ENCODE data around the gene LRRC3B.

The LRRC3B gene

DNA sequence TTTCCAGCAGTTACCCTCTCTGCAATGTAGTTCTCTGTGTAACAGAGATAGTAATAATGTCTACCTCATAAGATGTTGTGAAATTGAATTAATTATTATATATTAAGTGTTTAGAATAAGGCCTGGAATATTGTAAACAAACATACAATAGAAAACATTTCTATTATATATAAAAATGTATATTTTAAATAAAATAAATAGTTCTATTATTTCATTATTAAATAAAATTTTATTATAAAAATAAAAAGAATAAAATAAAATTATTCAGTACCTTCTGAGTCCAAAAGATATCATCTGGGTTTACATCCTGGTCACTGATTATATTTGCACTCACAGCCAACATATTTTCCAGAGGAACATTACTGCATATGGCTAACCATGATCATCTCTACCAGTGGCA is 135.4 kb downstream of the LRRC3B start:
- TF ChIP-seq GLIS3 (CRISPR knock-in tag; IDR thresholded peaks at IDR 0.05) (no peak), ZNF70 (CRISPR knock-in tag; IDR thresholded peaks at IDR 0.05) (no peak), ZNF565 (CRISPR knock-in tag; conservative IDR thresholded peaks at IDR 0.05; ENCODE audit: low read depth) (no peak), ZNF8 (CRISPR knock-in tag; IDR thresholded peaks at IDR 0.05) (no peak), ISL1 (CRISPR knock-in tag; IDR thresholded peaks at IDR 0.05) (no peak), CSDC2 (CRISPR knock-in tag; IDR thresholded peaks at IDR 0.05) (no peak), TCF4 (CRISPR knock-in tag; IDR thresholded peaks at IDR 0.05; ENCODE audit: borderline replicate concordance) (no peak), BACH2 (CRISPR knock-in tag; IDR thresholded peaks at IDR 0.05; ENCODE audit: borderline replicate concordance) (no peak), ZFP30 (CRISPR knock-in tag; IDR thresholded peaks at IDR 0.05) (no peak), ZFP3 (CRISPR knock-in tag; IDR thresholded peaks at IDR 0.05) (no peak), TOX (CRISPR knock-in tag; IDR thresholded peaks at IDR 0.05; ENCODE audit: borderline replicate concordance) (no peak), ARNTL (CRISPR knock-in tag; IDR thresholded peaks at IDR 0.05; ENCODE audit: borderline replicate concordance, low read depth) (no peak), ZC3H10 (CRISPR knock-in tag; IDR thresholded peaks at IDR 0.05) (no peak), POU6F1 (CRISPR knock-in tag; IDR thresholded peaks at IDR 0.05; ENCODE audit: borderline replicate concordance, low read depth) (no peak), OSR1 (CRISPR knock-in tag; IDR thresholded peaks at IDR 0.05) (no peak)
- TF ChIP-seq, protein P1, sequence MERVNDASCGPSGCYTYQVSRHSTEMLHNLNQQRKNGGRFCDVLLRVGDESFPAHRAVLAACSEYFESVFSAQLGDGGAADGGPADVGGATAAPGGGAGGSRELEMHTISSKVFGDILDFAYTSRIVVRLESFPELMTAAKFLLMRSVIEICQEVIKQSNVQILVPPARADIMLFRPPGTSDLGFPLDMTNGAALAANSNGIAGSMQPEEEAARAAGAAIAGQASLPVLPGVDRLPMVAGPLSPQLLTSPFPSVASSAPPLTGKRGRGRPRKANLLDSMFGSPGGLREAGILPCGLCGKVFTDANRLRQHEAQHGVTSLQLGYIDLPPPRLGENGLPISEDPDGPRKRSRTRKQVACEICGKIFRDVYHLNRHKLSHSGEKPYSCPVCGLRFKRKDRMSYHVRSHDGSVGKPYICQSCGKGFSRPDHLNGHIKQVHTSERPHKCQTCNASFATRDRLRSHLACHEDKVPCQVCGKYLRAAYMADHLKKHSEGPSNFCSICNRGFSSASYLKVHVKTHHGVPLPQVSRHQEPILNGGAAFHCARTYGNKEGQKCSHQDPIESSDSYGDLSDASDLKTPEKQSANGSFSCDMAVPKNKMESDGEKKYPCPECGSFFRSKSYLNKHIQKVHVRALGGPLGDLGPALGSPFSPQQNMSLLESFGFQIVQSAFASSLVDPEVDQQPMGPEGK (CRISPR knock-in tag; IDR thresholded peaks at IDR 0.05; ENCODE audit: borderline replicate concordance) = no peak
- TF ChIP-seq, protein P2, sequence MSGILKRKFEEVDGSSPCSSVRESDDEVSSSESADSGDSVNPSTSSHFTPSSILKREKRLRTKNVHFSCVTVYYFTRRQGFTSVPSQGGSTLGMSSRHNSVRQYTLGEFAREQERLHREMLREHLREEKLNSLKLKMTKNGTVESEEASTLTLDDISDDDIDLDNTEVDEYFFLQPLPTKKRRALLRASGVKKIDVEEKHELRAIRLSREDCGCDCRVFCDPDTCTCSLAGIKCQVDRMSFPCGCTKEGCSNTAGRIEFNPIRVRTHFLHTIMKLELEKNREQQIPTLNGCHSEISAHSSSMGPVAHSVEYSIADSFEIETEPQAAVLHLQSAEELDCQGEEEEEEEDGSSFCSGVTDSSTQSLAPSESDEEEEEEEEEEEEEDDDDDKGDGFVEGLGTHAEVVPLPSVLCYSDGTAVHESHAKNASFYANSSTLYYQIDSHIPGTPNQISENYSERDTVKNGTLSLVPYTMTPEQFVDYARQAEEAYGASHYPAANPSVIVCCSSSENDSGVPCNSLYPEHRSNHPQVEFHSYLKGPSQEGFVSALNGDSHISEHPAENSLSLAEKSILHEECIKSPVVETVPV (CRISPR knock-in tag; IDR thresholded peaks at IDR 0.05) = no peak
- TF ChIP-seq, protein P3, sequence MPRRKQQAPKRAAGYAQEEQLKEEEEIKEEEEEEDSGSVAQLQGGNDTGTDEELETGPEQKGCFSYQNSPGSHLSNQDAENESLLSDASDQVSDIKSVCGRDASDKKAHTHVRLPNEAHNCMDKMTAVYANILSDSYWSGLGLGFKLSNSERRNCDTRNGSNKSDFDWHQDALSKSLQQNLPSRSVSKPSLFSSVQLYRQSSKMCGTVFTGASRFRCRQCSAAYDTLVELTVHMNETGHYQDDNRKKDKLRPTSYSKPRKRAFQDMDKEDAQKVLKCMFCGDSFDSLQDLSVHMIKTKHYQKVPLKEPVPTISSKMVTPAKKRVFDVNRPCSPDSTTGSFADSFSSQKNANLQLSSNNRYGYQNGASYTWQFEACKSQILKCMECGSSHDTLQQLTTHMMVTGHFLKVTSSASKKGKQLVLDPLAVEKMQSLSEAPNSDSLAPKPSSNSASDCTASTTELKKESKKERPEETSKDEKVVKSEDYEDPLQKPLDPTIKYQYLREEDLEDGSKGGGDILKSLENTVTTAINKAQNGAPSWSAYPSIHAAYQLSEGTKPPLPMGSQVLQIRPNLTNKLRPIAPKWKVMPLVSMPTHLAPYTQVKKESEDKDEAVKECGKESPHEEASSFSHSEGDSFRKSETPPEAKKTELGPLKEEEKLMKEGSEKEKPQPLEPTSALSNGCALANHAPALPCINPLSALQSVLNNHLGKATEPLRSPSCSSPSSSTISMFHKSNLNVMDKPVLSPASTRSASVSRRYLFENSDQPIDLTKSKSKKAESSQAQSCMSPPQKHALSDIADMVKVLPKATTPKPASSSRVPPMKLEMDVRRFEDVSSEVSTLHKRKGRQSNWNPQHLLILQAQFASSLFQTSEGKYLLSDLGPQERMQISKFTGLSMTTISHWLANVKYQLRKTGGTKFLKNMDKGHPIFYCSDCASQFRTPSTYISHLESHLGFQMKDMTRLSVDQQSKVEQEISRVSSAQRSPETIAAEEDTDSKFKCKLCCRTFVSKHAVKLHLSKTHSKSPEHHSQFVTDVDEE (CRISPR knock-in tag; IDR thresholded peaks at IDR 0.05) = no peak
- ATAC-seq = no peak

Measured in SK-N-SH treated with all-trans-retinoic acid at 6 μM for 48 hours (cell line).